ENCODE results near the gene DENND4A.

Gene DENND4A

GRCh38 chr15:65666257-65666656 is 125.8 kb downstream of the DENND4A start:
- DNase-seq (ENCODE audit: low read depth), result no peak

- DNase-seq (ENCODE audit: low read depth), result no peak
Observed at GRCh38 chr15:65663521-65663920, 128.6 kb downstream of the DENND4A start.

DNA sequence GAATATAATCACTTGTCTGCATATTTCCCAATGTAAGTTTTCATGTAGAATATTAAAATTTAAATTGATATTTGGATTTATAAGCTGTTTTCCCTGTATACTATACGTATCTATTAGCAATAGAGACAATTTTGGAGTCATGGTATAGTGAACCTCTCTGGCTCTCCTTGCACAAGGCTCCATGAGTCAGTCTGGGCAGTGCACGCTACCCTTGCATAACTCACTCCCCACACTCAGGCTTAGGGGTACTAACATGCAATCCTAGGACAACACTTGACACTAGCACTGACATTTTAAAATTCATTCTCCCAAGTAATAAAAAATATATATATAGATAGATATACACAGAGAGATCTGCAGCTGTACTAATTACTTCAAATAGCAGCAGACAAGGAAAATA is 131.2 kb downstream of the DENND4A start:
- no peak for DNase-seq (ENCODE audit: low read depth)

DNA sequence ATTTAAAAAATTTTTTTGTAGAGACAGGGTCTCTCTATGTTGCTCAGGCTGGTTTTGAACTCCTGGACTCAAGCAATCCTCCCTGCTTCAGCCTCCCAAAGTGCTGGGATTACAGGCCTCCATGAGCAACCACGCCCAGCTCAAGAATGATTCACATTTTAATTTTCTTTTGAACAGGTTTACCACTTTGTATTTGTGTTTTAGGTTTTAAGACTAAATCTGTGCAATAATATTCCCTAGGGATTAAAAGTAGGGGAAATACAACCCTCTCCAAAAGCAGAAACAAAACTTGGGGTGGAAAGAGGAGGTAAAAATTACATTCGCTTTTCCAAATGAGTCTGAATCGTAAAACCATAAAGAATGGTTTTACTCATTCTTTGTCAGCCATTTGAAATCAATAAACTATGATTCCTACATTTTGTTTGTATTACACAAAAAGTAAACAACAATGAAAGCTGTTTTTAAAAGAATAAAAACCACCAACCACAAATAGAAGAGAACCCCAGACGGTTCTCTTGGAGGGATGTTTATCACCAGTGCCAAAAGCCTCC is 132.5 kb downstream of the DENND4A start:
- DNase-seq (ENCODE audit: low read depth), result no peak

GRCh38 chr15:65655457-65655856 is 136.6 kb downstream of the DENND4A start:
- DNase-seq (ENCODE audit: low read depth), result no peak

DNA sequence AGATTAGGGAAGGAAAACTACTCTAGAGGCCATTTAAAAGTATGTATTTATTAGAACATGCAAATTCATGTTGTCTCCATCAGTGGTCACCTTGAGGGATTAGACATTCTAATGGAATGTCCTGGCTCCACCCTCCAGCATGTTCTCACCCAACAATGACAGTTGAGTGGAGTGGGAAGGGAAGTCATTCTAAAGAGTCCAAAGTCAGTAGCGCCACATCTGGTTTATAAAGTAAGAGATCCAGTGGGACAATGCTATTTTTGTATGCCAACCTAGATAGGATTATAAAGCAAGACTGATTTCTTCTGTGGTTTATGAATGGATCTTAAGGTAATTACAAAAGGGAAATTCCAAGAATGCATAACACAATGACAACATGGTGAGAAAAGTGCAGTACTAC is 137.1 kb downstream of the DENND4A start:
- DNase-seq (ENCODE audit: low read depth), result no peak

DNA sequence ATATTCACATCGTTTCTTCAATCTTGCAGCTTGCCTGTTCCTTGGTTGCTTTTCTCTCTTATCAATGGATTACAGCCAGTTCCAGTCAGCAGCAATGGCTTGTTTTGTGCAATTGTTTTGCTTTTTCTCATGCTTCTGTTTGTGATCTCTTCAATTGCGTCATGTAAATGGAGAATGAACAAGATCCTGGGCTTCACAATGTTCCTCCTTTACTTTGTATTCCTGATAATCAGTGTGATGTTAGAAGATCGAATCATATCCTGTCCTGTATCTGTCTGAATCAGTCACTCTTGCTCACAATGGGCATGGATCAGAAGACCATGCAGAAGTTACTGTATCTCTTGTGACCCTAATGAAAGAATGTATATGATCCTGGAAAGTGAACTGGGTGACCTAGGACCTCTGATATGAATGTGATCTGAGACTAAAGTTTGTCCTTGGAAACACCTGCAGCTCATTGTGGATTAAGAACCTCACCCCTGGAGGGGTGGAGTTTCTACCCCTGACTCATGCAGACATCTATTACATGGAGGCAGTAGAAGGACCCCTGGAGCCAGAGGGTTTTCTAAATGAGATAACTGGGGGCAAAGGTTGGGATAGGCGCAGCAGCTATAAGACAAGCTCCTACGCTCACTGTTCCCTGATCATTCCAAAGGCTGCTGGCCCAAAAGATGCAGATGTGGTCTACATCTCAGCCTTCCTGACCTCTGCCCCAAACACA is 138.1 kb downstream of the DENND4A start:
- DNase-seq (ENCODE audit: low read depth), result no peak

DNA sequence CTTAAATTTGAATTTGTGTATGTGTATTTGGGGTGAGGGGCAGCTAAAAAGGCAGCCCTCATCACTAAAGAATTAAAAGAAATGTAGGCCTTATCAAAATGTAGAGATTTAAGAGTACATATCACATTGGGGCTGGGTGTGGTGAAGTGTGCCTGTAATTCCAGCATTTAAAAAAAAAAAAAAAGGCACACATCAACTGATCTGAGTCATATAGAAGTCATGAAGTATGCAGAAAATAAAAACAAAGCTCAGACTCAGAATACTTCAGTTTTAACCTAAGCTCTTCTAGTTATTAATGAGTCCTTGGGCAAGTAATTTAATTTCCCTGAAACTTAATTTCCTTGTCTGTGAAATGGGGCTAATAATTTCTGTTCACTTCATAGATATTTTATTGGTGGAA is 138.8 kb downstream of the DENND4A start:
- DNase-seq (ENCODE audit: low read depth), result no peak

DNA sequence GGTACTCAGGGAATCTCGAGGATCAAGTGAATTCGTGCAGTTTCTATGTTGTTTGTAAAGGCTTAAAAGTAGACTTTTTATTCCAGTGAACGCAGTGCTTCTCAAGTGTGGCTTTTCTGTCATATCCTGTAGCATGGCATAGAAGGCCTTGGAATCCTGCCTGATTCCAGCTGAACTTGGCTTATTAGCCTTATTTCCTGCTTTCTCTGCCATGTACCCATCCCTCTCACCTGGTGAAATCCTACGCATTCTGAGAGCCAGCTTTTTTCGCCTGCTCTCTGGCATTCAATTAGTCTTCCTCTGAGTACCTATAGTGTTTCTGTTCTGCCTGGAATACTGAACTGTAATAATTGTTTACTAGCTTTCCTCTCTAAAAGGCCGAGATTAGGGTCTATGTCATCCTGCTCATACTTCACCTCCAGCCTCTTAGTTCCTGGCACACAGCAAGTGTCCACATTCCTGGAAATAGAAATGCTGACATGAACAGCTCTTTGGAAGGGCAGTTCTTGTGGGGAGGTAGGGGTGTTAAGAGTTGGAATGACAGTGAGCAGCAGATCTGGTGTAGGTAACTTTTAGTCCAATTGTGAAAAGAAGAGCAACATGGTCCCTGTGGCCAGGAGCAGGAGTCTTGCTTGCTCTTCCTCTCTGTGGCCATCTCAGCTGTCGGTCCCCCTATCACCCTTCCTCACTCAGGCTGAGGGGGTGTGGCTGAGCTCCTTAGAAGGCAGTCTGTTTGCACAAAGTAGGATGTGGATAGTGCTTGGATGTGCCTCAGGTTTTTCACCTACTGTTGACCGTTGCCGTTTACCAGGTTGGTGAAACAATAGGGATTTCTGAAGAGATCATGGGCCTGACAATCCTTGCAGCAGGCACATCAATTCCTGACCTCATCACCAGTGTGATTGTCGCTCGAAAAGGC is 140.0 kb downstream of the DENND4A start:
- no peak for DNase-seq (ENCODE audit: low read depth)

DNA sequence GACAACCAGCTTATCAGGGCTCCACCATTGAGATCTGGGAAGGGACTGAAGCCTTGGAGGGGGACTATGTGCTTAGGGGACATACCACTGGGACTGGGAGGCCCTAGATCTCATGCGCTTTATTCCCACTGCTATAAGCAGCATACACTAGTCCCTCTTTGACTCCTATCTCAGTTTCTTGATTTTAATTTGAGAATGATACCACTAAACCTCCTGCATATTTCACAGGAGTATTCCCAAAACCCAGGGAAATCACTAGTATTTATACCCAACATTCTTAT is 141.1 kb downstream of the DENND4A start:
- DNase-seq (ENCODE audit: low read depth), result no peak

- no peak for DNase-seq (ENCODE audit: low read depth)
Observed at GRCh38 chr15:65650312-65651041, 141.6 kb downstream of the DENND4A start.

- no peak for DNase-seq (ENCODE audit: low read depth)
Observed at GRCh38 chr15:65646486-65646885, 145.6 kb downstream of the DENND4A start.

GRCh38 chr15:65645392-65645791 is 146.7 kb downstream of the DENND4A start:
- DNase-seq (ENCODE audit: low read depth), result no peak

GRCh38 chr15:65644282-65644681 is 147.8 kb downstream of the DENND4A start:
- no peak for DNase-seq (ENCODE audit: low read depth)

DNA sequence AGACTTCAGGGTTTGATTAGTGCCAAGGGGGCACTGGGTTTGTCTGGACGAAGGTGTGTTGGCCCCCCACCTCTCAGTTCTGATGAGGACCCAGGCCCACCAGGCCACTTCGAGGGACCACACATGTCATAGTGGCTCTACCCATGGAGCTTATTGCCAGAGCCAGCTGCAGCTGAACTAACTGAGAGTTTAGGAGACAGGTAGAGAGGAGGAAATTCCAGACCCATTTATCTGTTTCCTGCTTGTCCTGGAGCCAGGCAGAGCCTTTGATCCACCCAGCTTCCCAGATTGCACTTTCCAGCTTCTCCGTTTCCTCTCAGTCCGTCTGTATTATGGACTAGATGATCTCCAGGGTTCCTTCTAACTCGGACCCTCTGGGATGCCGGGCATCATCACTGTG is 149.5 kb downstream of the DENND4A start:
- DNase-seq (ENCODE audit: low read depth), result no peak

DNA sequence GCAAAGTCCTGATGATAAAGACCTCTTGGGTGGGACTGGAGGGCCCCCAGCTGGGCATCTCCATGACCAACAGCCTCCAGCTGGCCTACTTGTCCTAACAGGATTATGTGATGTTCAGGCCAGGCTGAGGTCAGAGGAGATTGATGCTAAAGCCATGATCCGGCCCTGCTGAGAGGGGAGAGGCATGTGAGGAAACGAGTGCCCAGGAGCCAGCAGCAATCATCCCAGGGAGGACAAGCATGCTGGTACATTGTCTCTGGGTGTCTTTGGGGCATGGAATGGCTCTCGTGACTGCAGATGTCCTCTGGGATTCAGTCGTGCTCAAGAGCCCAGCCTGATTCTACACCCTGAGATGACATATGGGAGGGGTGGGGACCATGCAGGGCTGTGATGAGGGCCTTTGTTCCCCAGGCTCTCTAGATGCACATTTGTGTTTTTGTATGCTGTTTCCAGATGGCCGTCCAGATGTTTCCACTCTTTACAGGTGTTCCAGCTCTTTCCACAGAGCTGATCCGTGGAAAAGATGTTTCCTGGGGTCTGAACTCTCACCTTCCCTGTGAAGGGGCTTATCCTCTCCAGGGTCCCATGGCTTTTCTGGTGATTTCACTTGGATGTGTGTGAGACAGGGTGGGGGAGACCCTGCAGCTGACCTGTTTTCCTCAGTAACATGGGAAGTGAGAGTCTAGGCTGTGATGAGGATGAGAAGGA is 150.2 kb downstream of the DENND4A start:
- no peak for DNase-seq (ENCODE audit: low read depth)

GRCh38 chr15:65639509-65639908 is 152.6 kb downstream of the DENND4A start:
- DNase-seq (ENCODE audit: low read depth), result no peak

DNA sequence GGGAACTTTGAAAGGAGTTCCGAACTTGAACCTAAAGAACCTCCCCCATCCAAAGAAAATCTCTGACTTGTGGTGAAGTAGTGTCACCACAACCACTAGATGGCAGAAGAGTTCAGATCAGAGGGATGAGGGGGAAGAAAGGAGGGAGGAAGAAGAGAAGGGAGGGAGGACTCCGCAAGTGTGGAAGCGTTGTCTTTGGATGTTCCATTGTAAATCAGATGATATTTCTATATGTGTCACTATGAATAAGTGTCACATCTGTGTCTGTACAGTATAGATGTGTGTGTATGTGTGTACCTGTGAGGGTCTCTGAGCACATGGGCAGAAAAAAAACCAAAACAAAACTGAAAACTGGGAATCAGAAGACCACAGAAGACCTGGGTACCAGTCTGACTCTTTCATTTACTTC is 153.4 kb downstream of the DENND4A start:
- DNase-seq (ENCODE audit: low read depth), result peak; percentile 37

DNA sequence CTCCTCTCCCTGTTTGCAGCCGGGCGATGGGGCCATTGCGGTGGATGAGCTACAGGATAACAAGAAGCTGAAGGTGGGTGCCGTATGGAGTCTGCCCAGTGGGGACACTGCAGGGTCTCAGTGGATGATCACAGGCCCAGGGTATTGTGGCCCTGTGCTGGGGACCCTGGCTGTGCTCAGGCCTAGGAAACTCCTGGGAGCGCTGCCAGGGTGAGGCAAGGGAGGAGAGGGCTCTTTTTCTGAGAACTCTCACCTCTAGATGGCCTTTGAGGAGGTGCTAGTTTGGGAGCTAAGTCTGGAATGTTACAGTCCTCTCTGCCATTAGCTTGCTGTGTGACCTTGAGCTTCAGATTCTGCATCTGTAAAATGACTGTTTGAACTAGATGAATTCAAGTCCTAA is 154.0 kb downstream of the DENND4A start:
- no peak for DNase-seq (ENCODE audit: low read depth)

DNA sequence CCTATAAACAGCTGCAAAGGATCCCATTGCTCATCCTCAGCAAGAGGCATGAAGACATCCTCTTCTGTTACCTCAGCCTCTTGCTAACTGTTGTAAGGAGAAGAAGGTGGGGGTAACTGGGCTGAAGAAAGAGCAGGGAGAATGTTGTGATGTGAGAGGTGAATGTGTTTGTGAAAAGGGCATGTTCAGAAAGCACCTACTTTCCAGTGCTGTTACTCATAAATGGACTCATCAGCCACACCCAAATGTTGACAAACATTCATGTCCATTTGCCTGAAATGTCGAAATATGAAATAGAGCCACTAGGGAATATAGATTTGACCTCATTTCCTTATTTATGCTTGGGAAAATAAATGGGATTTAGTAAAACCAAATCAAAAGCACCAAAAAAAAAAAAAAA is 157.7 kb downstream of the DENND4A start:
- DNase-seq (ENCODE audit: low read depth), result no peak

DNA sequence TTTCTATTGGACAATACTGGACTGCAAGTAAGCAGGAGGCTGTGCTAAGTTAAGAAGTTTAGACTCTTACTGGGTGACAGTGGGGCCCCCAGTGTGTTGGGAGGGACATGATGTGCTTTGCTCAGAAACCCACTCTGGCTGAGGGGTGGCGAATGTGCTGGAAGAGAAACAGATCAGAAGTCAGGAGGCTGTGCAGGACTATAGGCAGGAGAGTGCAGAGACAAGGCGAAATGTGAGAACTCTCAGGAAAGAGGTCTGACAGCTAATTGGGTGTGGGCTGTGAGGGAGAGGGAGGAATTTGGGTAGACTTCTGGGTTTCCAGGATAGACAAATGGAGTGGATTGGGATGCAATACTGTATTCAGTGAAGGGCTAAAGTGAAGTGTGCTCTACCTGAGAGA is 158.3 kb downstream of the DENND4A start:
- no peak for DNase-seq (ENCODE audit: low read depth)

DNA sequence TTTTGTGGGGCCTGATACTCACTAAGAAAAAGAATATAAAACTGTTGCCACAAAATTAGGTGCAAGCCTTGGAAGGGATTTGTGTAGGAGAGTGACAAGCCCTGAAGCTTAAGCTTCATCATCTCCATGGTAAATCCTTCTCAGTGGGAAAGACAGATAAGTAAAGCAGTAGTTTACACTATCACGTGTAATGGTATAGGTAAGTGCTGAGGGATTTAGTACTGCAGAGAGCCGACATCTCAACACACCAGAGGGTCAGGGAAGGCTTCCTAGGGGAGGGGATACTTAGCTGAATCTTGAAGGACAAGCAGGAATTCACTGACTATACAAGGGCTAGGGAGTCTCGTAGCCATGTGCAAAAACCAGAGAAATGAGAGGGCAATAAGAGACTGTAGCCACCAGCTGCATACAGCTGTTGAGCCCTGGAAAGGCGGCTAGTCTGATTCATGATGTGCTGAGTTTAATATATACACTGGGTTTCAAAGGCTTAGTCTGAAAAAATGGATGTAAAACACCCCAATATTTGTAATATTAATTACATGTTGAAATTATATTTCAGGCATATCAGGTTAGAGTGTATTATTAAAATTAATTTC is 159.2 kb downstream of the DENND4A start:
- no peak for DNase-seq (ENCODE audit: low read depth)
